ACHN (cell line): ENCODE data around the gene PLEKHG3.
A peak's percentile ranks its signal among the peaks of the same experiment; 100 is the strongest.
"Not testable (repeated sequence)": the region's sequence is repeated elsewhere in the genome, so short reads cannot be mapped to it uniquely, and the experiment has no call there.

Source experiments
- DNase-seq: peaks from one replicate; pipeline ENCODE4 v3.0.0-alpha.2; 2015
- in situ Hi-C: cut with HindIII; loops from 2 replicates; pipeline ENCODE4 v1.10.0; 2017; ENCODE audit warnings: low sequenced_read_pairs, low pct_ligation_motif_present, low pct_unique_long_range_greater_than_20kb

Gene PLEKHG3

GRCh38 chr14:64685371-64686281, 18.6 kb upstream of the PLEKHG3 start:
- no peak for DNase-seq
- in situ Hi-C loops = no loop called here

- in situ Hi-C loops = no loop called here
- no peak for DNase-seq
These were observed 18.0 kb upstream of the PLEKHG3 start for GRCh38 chr14:64686282-64686615.

- no peak for DNase-seq
- in situ Hi-C loops = no loop called here
These were observed 16.2 kb upstream of the PLEKHG3 start for GRCh38 chr14:64688031-64688430.

DNA sequence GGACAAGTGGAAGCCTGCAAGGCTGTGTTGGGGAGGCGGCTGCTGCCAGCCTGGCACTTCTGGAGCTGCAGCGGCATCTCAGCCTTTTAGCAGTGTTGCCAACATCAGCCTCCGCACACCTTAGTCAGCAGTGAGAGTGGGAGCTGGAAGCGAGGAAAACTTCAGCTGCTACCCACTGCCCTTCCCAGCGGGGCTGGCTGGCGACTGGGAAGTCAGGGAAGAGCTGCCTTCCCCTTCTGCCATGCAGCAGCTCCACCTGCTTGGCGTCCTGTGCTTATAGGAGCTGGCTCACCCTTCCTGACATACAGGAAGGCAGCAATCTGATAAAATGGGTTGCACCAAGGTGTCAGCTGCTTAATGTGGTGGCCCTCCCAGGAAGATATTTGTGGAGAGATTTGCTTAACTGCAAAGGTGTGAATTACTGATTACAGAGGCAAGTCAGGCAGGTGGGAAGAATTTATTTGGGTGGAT, 15.4 kb upstream of the PLEKHG3 start:
- in situ Hi-C loops = no loop called here
- no peak for DNase-seq

DNA sequence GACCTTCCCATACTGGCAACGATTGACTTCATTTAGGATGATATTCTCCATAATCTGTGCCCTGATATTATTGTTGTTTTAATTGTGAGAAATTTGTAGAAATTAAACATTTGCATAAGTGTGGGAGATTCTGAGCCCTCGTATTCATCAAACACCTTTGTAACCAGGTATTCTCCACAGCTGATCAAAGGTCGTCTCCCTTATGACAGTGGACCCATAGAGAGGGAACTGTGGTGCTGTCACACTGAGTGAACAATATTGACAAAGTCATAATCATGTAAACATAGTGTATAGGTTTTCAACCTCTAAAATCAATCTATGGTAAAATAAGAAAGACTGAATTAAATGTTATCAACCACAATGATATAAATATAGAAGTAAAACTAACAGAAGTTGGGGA, 14.9 kb upstream of the PLEKHG3 start:
- in situ Hi-C loops = no loop called here
- no peak for DNase-seq

GRCh38 chr14:64690607-64691006, 13.6 kb upstream of the PLEKHG3 start:
- in situ Hi-C loops, DNase-seq: not testable (repeated sequence)

GRCh38 chr14:64691376-64691775, 12.8 kb upstream of the PLEKHG3 start:
- no peak for DNase-seq
- in situ Hi-C loops = no loop called here

DNA sequence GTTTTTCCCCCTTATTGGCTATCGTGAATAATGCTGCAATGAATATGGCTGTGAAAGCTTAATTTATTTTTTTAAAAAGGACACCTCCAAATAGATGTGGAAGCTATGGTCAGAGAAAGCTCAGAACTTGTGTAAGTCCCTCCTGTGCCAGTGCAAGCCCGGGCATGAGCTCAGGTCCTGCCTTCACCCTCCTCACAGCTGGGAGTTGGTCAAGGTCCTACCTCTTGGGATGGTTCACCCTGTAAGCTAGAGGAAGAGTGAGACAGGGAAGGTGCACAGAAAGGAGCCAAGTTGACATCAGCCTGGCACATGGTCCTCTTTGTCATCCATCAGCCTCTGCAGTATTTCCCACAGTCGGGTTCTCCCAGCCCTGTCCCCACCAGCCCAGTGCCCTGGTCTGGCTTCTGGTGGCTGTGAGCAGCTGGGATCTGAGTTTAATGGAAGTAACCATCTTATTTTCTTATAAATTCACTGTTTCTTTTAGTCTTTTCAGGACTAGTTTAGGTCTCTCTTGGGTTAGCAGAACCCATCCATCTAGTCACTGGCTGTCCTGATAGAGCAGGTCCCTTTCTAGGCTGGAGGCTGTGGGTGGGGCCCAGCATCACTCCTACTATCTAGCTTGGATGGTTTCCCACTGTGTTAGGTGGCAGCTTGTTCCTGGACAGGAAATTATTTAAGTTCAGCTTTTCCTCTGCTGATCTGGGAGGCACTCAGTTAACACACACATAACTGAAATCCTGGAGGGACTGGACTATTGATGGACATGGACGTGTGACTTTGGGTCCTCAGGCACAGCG, 11.8 kb upstream of the PLEKHG3 start:
- DNase-seq = no peak
- in situ Hi-C loops = no loop called here

DNA sequence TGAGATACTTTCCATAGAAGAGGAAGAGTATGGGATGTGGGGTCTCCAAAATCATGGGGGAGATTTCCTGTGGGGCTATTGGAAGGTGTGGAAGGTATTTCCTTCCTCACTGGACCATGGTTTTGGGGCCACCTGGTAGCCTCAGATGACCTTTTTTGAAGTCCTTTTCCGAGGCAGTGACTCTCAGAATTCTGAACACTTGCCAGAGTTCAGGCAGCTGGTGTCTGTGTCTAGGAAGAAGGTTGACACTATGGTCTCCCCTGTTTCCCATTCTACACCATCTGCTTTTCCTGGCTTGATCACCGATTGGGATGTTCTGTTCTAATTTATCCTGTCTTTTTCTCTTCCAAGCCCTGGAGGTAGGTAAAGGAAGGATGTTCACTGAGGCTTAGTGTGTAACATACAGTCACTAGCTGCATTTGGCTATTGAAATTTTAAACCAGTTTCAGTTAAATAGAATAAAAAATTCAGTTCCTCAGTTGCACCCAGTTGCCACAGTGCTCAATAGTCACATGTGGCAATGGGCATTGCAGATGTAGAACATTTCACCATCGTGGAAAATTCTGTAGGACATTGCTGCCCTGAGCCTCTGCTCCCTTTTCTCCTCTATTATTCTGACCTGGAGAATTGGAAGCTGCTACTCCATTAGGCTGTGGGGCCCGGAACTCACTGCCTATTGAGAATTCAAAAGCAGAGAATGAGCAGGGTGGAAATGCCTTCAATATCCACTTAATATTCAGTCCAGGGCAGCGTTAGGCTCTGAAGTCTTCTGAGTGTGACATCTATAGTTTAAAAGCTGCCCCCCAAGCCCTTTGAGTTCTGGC, 11.0 kb upstream of the PLEKHG3 start:
- in situ Hi-C loops = no loop called here

DNA sequence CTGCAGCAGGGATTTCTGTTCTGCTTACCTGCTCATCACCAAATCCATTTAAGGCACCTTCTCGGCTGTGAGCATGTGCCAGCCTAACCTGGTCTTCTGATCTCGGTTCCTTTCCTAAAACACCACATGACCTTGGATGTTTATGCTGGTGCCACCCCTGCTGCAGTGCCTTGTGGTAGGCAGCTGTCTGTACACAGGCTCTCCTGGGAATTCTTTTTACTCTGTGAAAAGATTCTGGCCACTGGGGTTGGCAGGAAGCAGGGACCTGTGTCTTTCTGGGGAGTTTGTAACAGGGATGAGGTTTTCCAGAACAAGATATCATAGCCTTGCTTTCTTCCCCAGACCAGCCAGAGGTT, 10.4 kb upstream of the PLEKHG3 start:
- no peak for DNase-seq
- in situ Hi-C loops = no loop called here

More for the DNA sequence above, 11.0 kb upstream of the PLEKHG3 start:
- no peak for DNase-seq

DNA sequence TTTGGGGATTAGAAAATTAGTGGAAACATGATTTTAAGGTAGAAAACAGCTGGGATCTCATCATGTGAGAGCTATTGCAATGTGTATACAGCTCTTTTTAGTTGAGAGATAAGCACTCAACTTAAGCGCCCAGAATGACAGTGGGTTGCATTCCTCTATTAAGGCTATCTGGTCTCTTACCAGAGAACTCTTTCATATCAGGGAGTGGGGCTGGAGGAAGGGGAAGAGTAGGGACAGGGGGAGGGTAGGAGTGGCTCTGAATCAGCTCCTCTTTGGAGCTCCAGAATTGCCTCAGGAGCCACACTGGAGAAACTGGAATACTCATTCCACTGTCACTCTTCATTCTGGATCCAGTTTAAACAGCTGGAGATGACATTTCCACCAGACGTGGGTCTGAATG, 9.2 kb upstream of the PLEKHG3 start:
- in situ Hi-C loops = no loop called here
- no peak for DNase-seq

DNA sequence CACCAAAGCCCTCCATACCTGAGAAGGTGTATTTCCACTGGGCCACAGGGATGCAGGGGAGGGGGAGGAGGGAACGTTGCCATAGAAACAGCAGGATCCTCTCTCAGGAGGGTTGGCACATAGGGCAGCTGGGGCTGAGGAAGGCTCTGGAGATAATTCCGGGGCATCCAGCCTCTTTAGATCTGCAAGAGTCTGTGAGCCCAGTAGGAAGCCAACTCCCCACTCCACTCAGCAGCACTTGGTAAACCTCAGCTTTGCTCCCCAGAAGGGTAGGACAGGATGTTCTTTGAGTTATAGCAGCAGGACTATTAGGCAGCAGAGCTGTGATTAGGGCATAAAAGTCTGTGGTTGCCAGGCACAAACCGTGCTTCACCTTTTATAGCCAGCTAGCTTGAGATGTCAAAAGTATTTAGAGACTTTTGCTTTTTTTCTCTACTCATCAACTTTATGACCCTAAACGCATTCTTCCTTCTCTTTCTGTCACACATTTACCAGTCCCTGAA, 7.8 kb upstream of the PLEKHG3 start:
- in situ Hi-C loops = no loop called here
- peak; percentile 10 for DNase-seq

GRCh38 chr14:64698903-64699302, 5.3 kb upstream of the PLEKHG3 start:
- no peak for DNase-seq

GRCh38 chr14:64700290-64700689, 3.9 kb upstream of the PLEKHG3 start:
- in situ Hi-C loops = no loop called here
- DNase-seq = no peak

More at GRCh38 chr14:64698903-64699302, 5.3 kb upstream of the PLEKHG3 start:
- in situ Hi-C loops = no loop called here

- no peak for DNase-seq
- in situ Hi-C loops = no loop called here
These were observed 3.3 kb upstream of the PLEKHG3 start for GRCh38 chr14:64700894-64701293.

DNA sequence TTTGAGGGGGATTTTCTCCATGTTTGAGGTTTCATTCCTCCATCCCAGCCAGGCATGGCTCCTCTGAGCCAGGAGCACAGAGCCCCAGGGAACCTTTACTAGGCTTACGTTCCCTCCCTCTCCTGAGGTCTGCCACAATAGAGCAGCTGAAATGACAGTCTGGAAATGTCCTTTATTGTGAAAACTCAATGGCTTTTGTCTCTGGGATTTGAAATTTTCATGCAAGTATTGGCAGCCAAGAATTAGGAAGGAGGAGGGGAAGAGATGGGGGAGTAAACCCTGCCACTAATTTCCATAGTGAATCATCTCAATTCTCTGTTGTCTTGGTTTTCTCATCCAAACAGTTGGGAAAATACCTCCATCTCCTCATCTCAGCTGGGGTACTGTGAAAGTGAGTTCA, 2.6 kb upstream of the PLEKHG3 start:
- in situ Hi-C loops = no loop called here
- no peak for DNase-seq

DNA sequence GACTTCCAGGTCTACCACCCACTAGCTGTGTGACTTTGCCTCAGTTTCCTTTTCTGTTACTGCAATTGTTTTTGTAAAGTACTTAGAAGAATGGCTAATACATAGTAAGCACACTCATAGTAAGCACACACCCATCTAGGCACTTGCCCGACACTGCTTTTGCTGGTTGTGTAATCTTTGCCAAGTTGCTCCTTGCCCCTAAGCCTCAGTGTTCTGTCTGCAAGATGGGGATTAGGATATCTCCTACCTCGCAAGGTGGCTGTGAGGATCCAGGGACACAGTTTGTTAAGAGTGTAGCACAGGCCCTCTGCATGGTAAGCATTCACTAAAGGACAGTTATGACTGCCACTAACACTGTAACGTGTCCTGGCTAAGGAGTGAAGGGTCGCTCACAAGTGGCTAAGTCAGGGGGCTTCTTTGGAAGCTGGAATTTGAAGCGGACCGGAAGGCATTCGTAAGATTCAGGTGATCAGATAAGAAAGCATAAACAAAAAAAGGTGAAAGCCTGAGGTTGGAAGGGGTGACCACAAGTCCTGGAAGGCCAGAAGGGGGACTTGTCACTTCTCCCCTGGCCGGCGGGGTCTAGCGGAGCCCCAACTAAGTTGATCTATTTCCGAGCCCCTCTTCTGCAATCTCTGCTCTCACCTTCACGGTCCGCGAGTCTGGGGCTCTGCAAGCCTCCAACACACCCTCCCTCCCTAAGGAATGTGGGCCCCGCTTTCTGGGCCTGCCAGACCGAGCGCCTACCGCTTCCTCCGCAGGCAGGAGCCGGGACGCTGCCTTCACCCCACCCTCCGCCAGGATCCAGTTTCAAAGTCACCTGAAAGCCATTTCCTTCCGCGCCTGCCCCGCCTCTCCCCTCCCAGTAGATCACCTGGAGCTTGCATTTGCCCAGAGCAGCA, 1.5 kb upstream of the PLEKHG3 start:
- no peak for DNase-seq
- in situ Hi-C loops = no loop called here
